OCI-LY3 (cell line): ENCODE data around the gene RAPGEF5.

ENCODE experiments used
- H2AFZ ChIP-seq: fragments of 200-600, 300-600 bp; shearing (Covaris generic); 2 replicates; pipeline ENCODE4 v1.6.0; 2014; ENCODE audit warnings: antibody characterized with exemption, low read depth, low read length
- H3K27ac ChIP-seq: fragments of 200-600, 300-600 bp; sonication (generic); 2 replicates; pipeline ENCODE4 v1.5.1; 2014; ENCODE audit warnings: mild to moderate bottlenecking, low read length, moderate library complexity, mixed read lengths
- H3K27me3 ChIP-seq: fragments of 200-600, 300-600 bp; sonication (generic); 2 replicates; pipeline ENCODE4 v1.6.1; 2014; ENCODE audit warnings: low read depth, low read length, mixed read lengths
- H3K36me3 ChIP-seq: fragments of 200-600, 300-600 bp; sonication (generic); replicated peaks from 2 replicates; pipeline ENCODE3; 2014; ENCODE audit warnings: low read depth, low read length, mixed read lengths
- H3K4me1 ChIP-seq: fragments of 300-600, 200-600 bp; sonication (generic); 2 replicates; pipeline ENCODE4 v1.6.1; 2014; ENCODE audit warnings: low read length, mixed read lengths
- H3K4me2 ChIP-seq: fragments of 200-600, 300-600 bp; sonication (generic); 2 replicates; pipeline ENCODE4 v1.6.1; 2014; ENCODE audit warnings: low read length, mixed read lengths
- H3K4me3 ChIP-seq: fragments of 300-600, 200-600 bp; sonication (generic); 2 replicates; pipeline ENCODE4 v1.5.1; 2014; ENCODE audit warnings: antibody characterized with exemption, mild to moderate bottlenecking, low read length, moderate library complexity
- H3K79me2 ChIP-seq: fragments of 300-600, 200-600 bp; shearing (Covaris generic); 2 replicates; pipeline ENCODE4 v1.6.1; 2014; ENCODE audit warnings: mild to moderate bottlenecking, low read length, mixed read lengths
- H3K9ac ChIP-seq: fragments of 300-600, 200-600 bp; shearing (Covaris generic); 2 replicates; pipeline ENCODE4 v1.6.0; 2014; ENCODE audit warnings: mild to moderate bottlenecking, low read length, moderate library complexity
- H3K9me3 ChIP-seq: fragments of 200-600, 300-600 bp; shearing (Covaris generic); 2 replicates; pipeline ENCODE4 v1.6.1; 2014; ENCODE audit warnings: low read length, mixed read lengths; ENCODE audit not compliant: insufficient read depth
- H4K20me1 ChIP-seq: fragments of 200-600, 300-600 bp; sonication (generic); 2 replicates; pipeline ENCODE4 v1.6.1; 2016; ENCODE audit warnings: low read length, mixed read lengths; ENCODE audit not compliant: insufficient read depth
- CTCF ChIP-seq: fragments of 200-600, 300-600 bp; sonication (generic); IDR thresholded peaks from 2 replicates; pipeline ENCODE4 v1.5.1; 2014; ENCODE audit warnings: antibody characterized with exemption, low read length, low read depth
- EZH2phosphoT487 ChIP-seq: fragments of 200-600 bp; shearing (Covaris generic); IDR thresholded peaks from 2 replicates; pipeline ENCODE4 v1.6.1; 2018; ENCODE audit warnings: antibody characterized with exemption, mixed run types, low read depth

Gene RAPGEF5

GRCh38 chr7:22207724-22208225, 149.2 kb downstream of the RAPGEF5 start:
- H4K20me1 ChIP-seq, result no peaks in the 10 kb centered on the region
- peaks cover 3% of the 10 kb centered on the region; the same call in 1 of the 2 replicates for H3K4me1 ChIP-seq
- no peak overlapping the region for H3K4me3 ChIP-seq
- no peaks in the 10 kb centered on the region for H3K27me3 ChIP-seq
- no peaks in the 10 kb centered on the region for H3K79me2 ChIP-seq
- no peak for TF ChIP-seq EZH2phosphoT487
- TF ChIP-seq CTCF, result no peak
- no peak overlapping the region for H3K9ac ChIP-seq
- H3K27ac ChIP-seq, result no peak overlapping the region
- no peak overlapping the region for H2AFZ ChIP-seq
- no peak overlapping the region for H3K4me2 ChIP-seq
- no peaks in the 10 kb centered on the region for H3K36me3 ChIP-seq
- H3K9me3 ChIP-seq, result no peaks in the 10 kb centered on the region

GRCh38 chr7:22205631-22206030, 151.3 kb downstream of the RAPGEF5 start:
- Histone ChIP-seq H2AFZ (no peak overlapping the region), H3K9ac (no peak overlapping the region), H3K27ac (no peak overlapping the region), H3K4me1 (peaks cover 3% of the 10 kb centered on the region; the same call in 1 of the 2 replicates), H3K9me3 (no peaks in the 10 kb centered on the region), H3K79me2 (no peaks in the 10 kb centered on the region), H3K4me3 (no peak overlapping the region), H3K27me3 (no peaks in the 10 kb centered on the region), H4K20me1 (no peaks in the 10 kb centered on the region), H3K36me3 (no peaks in the 10 kb centered on the region), H3K4me2 (no peak overlapping the region)
- TF ChIP-seq EZH2phosphoT487, result no peak

DNA sequence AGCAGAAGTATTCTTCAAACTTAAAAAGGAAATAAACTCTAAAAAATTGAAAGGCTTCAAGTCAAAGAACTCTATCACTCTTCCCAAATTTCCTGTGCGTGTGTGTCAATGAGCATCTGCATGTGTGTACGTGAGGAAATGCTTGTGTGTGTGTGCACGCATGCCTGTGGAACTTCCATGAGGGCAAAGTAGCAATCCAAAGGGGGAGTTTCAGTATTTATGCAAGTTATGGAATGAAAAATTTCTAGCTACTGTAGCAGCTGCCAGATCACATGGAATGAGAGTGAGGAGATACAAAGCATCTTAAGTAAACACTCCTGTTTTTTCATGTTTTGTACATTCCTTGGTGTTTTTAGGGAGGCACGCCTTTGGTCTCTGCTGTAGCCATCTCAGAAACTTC, 152.6 kb downstream of the RAPGEF5 start:
- no peaks in the 10 kb centered on the region for H3K9me3 ChIP-seq
- no peak overlapping the region for H3K4me3 ChIP-seq
- no peaks in the 10 kb centered on the region for H3K27me3 ChIP-seq
- H3K4me2 ChIP-seq, result no peak overlapping the region
- peaks cover 3% of the 10 kb centered on the region; the same call in 1 of the 2 replicates for H3K4me1 ChIP-seq
- TF ChIP-seq EZH2phosphoT487 (no peak), CTCF (no peak)
- no peak overlapping the region for H3K27ac ChIP-seq
- no peaks in the 10 kb centered on the region for H3K36me3 ChIP-seq
- no peaks in the 10 kb centered on the region for H3K79me2 ChIP-seq
- H4K20me1 ChIP-seq, result no peaks in the 10 kb centered on the region
- no peak overlapping the region for H3K9ac ChIP-seq
- H2AFZ ChIP-seq, result no peak overlapping the region

DNA sequence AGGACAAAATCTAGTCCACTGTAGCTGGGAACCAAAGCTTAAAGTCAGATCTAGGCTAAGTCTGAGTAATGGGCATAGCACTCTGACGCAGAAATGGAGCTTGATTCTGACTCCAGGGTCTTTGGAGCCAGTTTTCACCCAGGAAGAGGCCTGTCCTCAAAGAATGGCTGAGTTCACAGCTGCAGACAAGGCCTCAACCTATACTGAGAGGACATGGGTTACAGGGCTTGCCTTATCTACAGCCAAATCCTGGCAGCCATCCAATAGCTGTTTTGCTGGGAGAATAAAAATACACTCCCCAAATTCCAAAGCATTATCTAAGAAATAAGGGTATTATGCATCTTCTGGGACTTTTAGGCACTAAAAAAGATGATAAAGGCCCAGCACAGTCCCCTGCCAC, 154.8 kb downstream of the RAPGEF5 start:
- H3K27me3 ChIP-seq, result no peaks in the 10 kb centered on the region
- H3K9ac ChIP-seq, result no peak overlapping the region
- no peaks in the 10 kb centered on the region for H3K36me3 ChIP-seq
- H3K79me2 ChIP-seq, result no peaks in the 10 kb centered on the region
- H3K9me3 ChIP-seq, result no peaks in the 10 kb centered on the region
- TF ChIP-seq CTCF (no peak), EZH2phosphoT487 (no peak)
- H3K4me2 ChIP-seq, result no peak overlapping the region
- H3K27ac ChIP-seq, result no peak overlapping the region
- H4K20me1 ChIP-seq, result no peaks in the 10 kb centered on the region
- H3K4me3 ChIP-seq, result no peak overlapping the region
- H2AFZ ChIP-seq, result no peak overlapping the region
- H3K4me1 ChIP-seq, result no peaks in the 10 kb centered on the region
